GM23248 (cell line): ENCODE measurements around the gene ADORA1. TPM values are rescaled to one million over a fixed set of nuclear protein-coding genes. Genes with fewer than 3 reads are reported as not detected.

Experiments used
- DNase-seq: peaks from one replicate; pipeline ENCODE4 v3.0.0-alpha.2; 2015
- H2AFZ ChIP-seq: fragments of 200-600 bp; sonication (generic); 2 replicates; pipeline ENCODE4 v1.6.1; 2016; ENCODE audit warnings: antibody characterized with exemption
- H3F3A ChIP-seq: fragments of 200-600 bp; sonication (generic); 2 replicates; pipeline ENCODE4 v1.6.1; 2016; ENCODE audit warnings: mild to moderate bottlenecking, antibody characterized with exemption, mixed run types; ENCODE audit not compliant: insufficient read depth
- H3K27ac ChIP-seq: fragments of 200-600 bp; sonication (generic); 2 replicates; pipeline ENCODE4 v1.5.1; 2016; ENCODE audit warnings: mild to moderate bottlenecking
- H3K27me3 ChIP-seq: fragments of 200-600 bp; sonication (generic); replicated peaks from 2 replicates; pipeline ENCODE4 v1.6.1; 2016; ENCODE audit warnings: mild to moderate bottlenecking; ENCODE audit not compliant: insufficient read depth
- H3K36me3 ChIP-seq: fragments of 200-600 bp; sonication (generic); 2 replicates; pipeline ENCODE4 v1.6.1; 2016; ENCODE audit warnings: low read depth, mild to moderate bottlenecking
- H3K4me1 ChIP-seq: fragments of 200-600 bp; sonication (generic); 2 replicates; pipeline ENCODE4 v1.6.1; 2016; ENCODE audit warnings: mild to moderate bottlenecking; ENCODE audit not compliant: insufficient read depth
- H3K4me2 ChIP-seq: fragments of 200-600 bp; sonication (generic); one replicate; pipeline ENCODE4 v1.6.1; 2016; ENCODE audit warnings: mild to moderate bottlenecking; ENCODE audit not compliant: unreplicated experiment
- H3K4me3 ChIP-seq: fragments of 200-600 bp; sonication (generic); 2 replicates; pipeline ENCODE4 v1.5.1; 2016; ENCODE audit warnings: mild to moderate bottlenecking
- H3K79me2 ChIP-seq: fragments of 200-600 bp; sonication (generic); 2 replicates; pipeline ENCODE4 v1.6.1; 2016; ENCODE audit warnings: mild to moderate bottlenecking; ENCODE audit not compliant: insufficient read depth
- H3K9ac ChIP-seq: fragments of 200-600 bp; sonication (generic); 2 replicates; pipeline ENCODE4 v1.6.1; 2016; ENCODE audit warnings: mild to moderate bottlenecking
- H3K9me2 ChIP-seq: fragments of 200-600 bp; sonication (generic); 2 replicates; pipeline ENCODE4 v1.6.1; 2016; ENCODE audit warnings: mixed run types, mild to moderate bottlenecking, moderate library complexity; ENCODE audit not compliant: insufficient read depth
- H3K9me3 ChIP-seq: fragments of 200-600 bp; sonication (generic); one replicate; pipeline ENCODE4 v1.6.1; 2017; ENCODE audit warnings: low read depth
- H4K20me1 ChIP-seq: fragments of 200-600 bp; sonication (generic); 2 replicates; pipeline ENCODE4 v1.6.0; 2016; ENCODE audit not compliant: insufficient read depth
- EZH2 ChIP-seq: fragments of 200-600 bp; sonication (generic); IDR thresholded peaks from 2 replicates; pipeline ENCODE4 v1.6.1; 2018; ENCODE audit warnings: antibody characterized with exemption, mild to moderate bottlenecking; ENCODE audit not compliant: insufficient read depth, poor library complexity, severe bottlenecking
- EZH2phosphoT487 ChIP-seq: fragments of 200-600 bp; sonication (generic); IDR thresholded peaks from 2 replicates; pipeline ENCODE4 v1.6.1; 2018; ENCODE audit warnings: antibody characterized with exemption, moderate library complexity, mild to moderate bottlenecking, low read depth; ENCODE audit not compliant: insufficient read depth
- WGBS, 2 experiments: methylation state at CpG; one replicate each; pipeline ENCODE4 v1.1.6; 2015 to 2017; ENCODE audit warnings: low lambda C conversion rate in 2 of 2, low coverage in 1 of 2; ENCODE audit errors: missing lambda C conversion rate in 2 of 2; 5-methylcytosine and 5-hydroxymethylcytosine counted together
- in situ Hi-C: fragments of 300-500 bp; cut with MboI; formaldehyde crosslinking; loops from 2 replicates; pipeline ENCODE4 v1.15.0; 2020
- polyA plus RNA-seq: library from polyadenylated mRNA; unstranded; fragments of >200 nt; fragmentation: Nextera tagmentation; extraction: Ambion mirVana; gene quantifications from 2 replicates; pipeline ENCODE4 v1.2.1, GENCODE V29; 2016
- total RNA-seq: library from RNA; depleted of rRNA; stranded (reverse); fragments of >200 nt; shearing (Covaris generic); gene quantifications from 2 replicates; pipeline ENCODE4 v1.2.3, GENCODE V29; 2014

Gene ADORA1
- total and polyA plus RNA-seq, 2 experiments from 2014 or later = 2.2 to 5.8 TPM

DNA sequence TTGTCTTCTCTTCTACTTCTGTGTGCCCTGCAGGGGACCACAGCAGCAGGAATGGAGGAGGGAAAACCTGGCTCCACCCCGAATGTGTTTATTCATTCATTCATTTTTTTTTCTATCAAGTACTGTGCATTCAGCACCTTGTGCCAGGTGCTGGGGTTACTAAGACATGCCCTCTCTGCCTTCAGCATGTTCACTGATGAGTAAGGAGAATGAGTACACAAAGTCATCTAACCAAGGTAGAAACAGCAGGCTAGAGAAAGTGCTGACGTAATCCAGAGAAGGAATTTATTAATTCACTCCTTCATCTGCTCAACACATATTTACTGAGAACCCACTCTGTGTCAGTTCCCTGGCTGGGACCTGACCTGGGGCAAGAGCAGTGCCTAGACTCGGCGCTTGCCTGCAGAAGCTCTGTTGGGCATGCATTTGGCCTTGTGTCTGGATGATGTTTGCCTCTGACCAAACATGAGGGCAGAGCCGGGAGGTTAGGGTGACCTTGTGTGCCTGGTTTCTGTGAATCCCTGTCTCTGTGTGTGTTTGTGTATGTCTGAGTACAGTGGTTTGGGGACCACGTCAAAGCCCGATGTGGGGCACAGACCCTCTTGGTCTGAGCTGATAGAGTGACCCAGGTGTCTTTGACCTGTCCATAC, 38.4 kb upstream of the ADORA1 start:
- Histone ChIP-seq H3K4me2 (no peak overlapping the region), H4K20me1 (no peaks in the 10 kb centered on the region), H3K9ac (no peak overlapping the region), H3K9me2 (no peaks in the 10 kb centered on the region), H3K27me3 (peaks cover 8% of the 10 kb centered on the region; the same call in 1 of the 2 replicates), H3K27ac (no peak overlapping the region), H3K79me2 (no peaks in the 10 kb centered on the region), H3K9me3 (no peaks in the 10 kb centered on the region), H2AFZ (no peak overlapping the region), H3K36me3 (no peaks in the 10 kb centered on the region), H3K4me3 (no peak overlapping the region), H3K4me1 (no peaks in the 10 kb centered on the region), H3F3A (no peaks in the 10 kb centered on the region)
- TF ChIP-seq EZH2phosphoT487 = no peak
- TF ChIP-seq EZH2 = no peak
- WGBS, 2 experiments = 67 to 70% methylated on average over 7 of the region's 7 CpGs
- in situ Hi-C loops = no loop called here
- no peak for DNase-seq

- Histone ChIP-seq H3K79me2 (no peaks in the 10 kb centered on the region), H2AFZ (no peak overlapping the region), H3K4me1 (no peaks in the 10 kb centered on the region), H3K9me2 (no peaks in the 10 kb centered on the region), H3F3A (no peaks in the 10 kb centered on the region), H3K9me3 (no peaks in the 10 kb centered on the region), H3K4me3 (no peak overlapping the region), H3K36me3 (no peaks in the 10 kb centered on the region), H3K4me2 (no peak overlapping the region), H4K20me1 (no peaks in the 10 kb centered on the region), H3K27ac (no peak overlapping the region), H3K9ac (no peak overlapping the region), H3K27me3 (peaks cover 8% of the 10 kb centered on the region; the same call in 1 of the 2 replicates)
- TF ChIP-seq EZH2 = no peak
- no peak for TF ChIP-seq EZH2phosphoT487
- in situ Hi-C loops = no loop called here
- 45 to 61% methylated on average over 4 to 7 of the region's 7 CpGs for WGBS, 2 experiments
- DNase-seq = no peak
Observed at GRCh38 chr1:203089651-203090045, 37.9 kb upstream of the ADORA1 start.

DNA sequence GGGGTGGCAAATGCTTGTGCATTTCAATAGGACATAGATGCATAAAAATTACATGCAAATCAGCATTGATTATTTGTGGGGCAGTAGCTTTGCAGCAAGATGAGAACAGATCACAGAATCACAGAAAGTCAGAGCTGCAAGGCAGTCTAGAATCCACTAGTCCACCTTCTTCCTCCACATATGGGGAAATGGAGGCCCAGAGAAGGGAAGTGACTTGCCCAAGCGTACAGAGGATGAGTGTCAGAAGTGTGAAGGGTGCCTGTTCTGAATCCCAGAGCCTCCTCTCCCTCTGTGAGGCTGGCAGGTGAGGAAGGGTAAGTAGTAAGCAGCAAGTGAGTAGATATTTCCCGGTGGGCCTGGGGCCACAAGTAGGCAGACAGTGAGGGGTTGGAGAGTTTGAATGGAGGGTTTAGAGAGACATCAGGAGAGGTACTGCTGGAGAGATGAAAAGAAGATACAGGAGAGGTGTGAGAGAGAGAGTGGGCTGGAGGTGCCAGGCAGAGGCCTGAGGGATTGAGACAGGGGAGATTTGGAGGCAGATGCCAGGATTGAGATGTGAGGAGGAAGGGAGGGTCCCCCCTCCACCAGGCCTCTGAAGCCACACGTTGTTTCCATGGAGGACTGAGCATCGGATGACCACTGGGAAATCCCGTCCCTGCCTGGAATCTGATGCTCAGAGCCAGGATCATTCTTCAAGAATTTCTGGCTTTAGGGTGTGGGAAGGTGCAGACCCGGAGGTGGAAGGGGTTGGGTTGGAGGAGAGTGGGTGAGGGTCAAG, 36.9 kb upstream of the ADORA1 start:
- Histone ChIP-seq H3K27me3 (peaks cover 8% of the 10 kb centered on the region; the same call in 1 of the 2 replicates), H3K27ac (no peak overlapping the region), H4K20me1 (no peaks in the 10 kb centered on the region), H3K4me3 (no peak overlapping the region), H3K9me2 (no peaks in the 10 kb centered on the region), H3K9me3 (no peaks in the 10 kb centered on the region), H3F3A (no peaks in the 10 kb centered on the region), H3K4me1 (no peaks in the 10 kb centered on the region), H2AFZ (no peak overlapping the region), H3K9ac (no peak overlapping the region), H3K79me2 (no peaks in the 10 kb centered on the region), H3K36me3 (no peaks in the 10 kb centered on the region), H3K4me2 (no peak overlapping the region)
- 39 to 43% methylated on average over 6 of the region's 6 CpGs for WGBS, 2 experiments
- TF ChIP-seq EZH2 (no peak), EZH2phosphoT487 (no peak)
- in situ Hi-C loops = no loop called here
- no peak for DNase-seq

- no peak for DNase-seq
- 52 to 61% methylated on average over 4 of the region's 4 CpGs for WGBS, 2 experiments
- Histone ChIP-seq H3K9me3 (no peaks in the 10 kb centered on the region), H3K4me1 (no peaks in the 10 kb centered on the region), H3K27me3 (peaks cover 8% of the 10 kb centered on the region; the same call in 1 of the 2 replicates), H3K79me2 (no peaks in the 10 kb centered on the region), H3K9ac (no peak overlapping the region), H4K20me1 (no peaks in the 10 kb centered on the region), H3K36me3 (no peaks in the 10 kb centered on the region), H3K9me2 (no peaks in the 10 kb centered on the region), H3K4me3 (no peak overlapping the region), H3F3A (no peaks in the 10 kb centered on the region), H3K27ac (no peak overlapping the region), H3K4me2 (no peak overlapping the region), H2AFZ (no peak overlapping the region)
- TF ChIP-seq EZH2 = no peak
- no peak for TF ChIP-seq EZH2phosphoT487
- in situ Hi-C loops = no loop called here
Observed at GRCh38 chr1:203091199-203091477, 36.4 kb upstream of the ADORA1 start.
